ENCODE results near the gene FGFRL1. TPM values are rescaled to one million over a fixed set of nuclear protein-coding genes. Genes with fewer than 3 reads are reported as not detected.
A peak's percentile ranks its signal among the peaks of the same experiment; 100 is the strongest.

FGFRL1 gene
- 1.7 TPM for total RNA-seq
- polyA plus RNA-seq: 6.2 TPM
- long read RNA-seq, donor 1: 0 reads
- long read RNA-seq, donor 2: 0 reads
- long read RNA-seq, donor 3, partial matches to known transcripts: 0 of 1 reads
- long read RNA-seq, donor 3, other reads (novel, unspliced or antisense): 0 of 1 reads
- long read RNA-seq, donor 4: 0 reads
- long read RNA-seq, donor 5: 0 reads
- long read RNA-seq, donor 6, partial matches to known transcripts: 0 of 1 reads
- long read RNA-seq, donor 6, other reads (novel, unspliced or antisense): 0 of 1 reads
- long read RNA-seq, donor 7: 0 reads
- long read RNA-seq, donor 8: 0 reads
- long read RNA-seq, donor 9: 0 reads
- long read RNA-seq, donor 10: 0 reads

GRCh38 chr4:1011022-1011665, at the start of gene FGFRL1:
TSS of gene FGFRL1 (plus strand) at chr4:1011626. CDS start at chr4:1012486, 860 bp downstream.
- WGBS: under 1% methylated on average over 89 of the region's 89 CpGs
- Histone ChIP-seq H3K27me3 (ENCODE audit: control insufficient read depth in 2 of 2, insufficient read depth in 1 of 2, low read length in 1 of 2) (peaks cover 44 to 81% of the 10 kb centered on the region in 2 donors), H3K4me1 (ENCODE audit: control insufficient read depth in 2 of 2, insufficient read depth in 2 of 2, low read length in 2 of 2) (peaks cover 23 to 26% of the 10 kb centered on the region in 2 donors), H3K4me3 (ENCODE audit: low read length in 2 of 2) (peak within 1 kb of the TSS; percentile 24 to 77), H3K27ac (ENCODE audit: low read depth in 1 of 2, low read length in 1 of 2) (peak within 1 kb of the TSS in 1 of 2 donors; percentile 71), H3K9me3 (ENCODE audit: control insufficient read depth in 2 of 2, insufficient read depth in 1 of 2, low read length in 1 of 2) (peaks cover 2 to 3% of the 10 kb centered on the region in 2 donors), H3K36me3 (ENCODE audit: control insufficient read depth in 2 of 2, insufficient read depth in 2 of 2, low read length in 1 of 2) (no peaks in the 10 kb centered on the region)
- peak in 7 of 9 donors; percentile 61 to 87 (median 75) for DNase-seq (ENCODE audit: low read depth in 6 of 9, low spot score in 9 of 9)

- Histone ChIP-seq H3K4me1 (ENCODE audit: control insufficient read depth in 2 of 2, insufficient read depth in 2 of 2, low read length in 2 of 2) (no peaks in the 10 kb centered on the region), H3K4me3 (ENCODE audit: low read length in 2 of 2) (no peak overlapping the region), H3K27me3 (ENCODE audit: control insufficient read depth in 2 of 2, insufficient read depth in 1 of 2, low read length in 1 of 2) (peaks cover 0 to 10% of the 10 kb centered on the region in 2 donors), H3K9me3 (ENCODE audit: control insufficient read depth in 2 of 2, insufficient read depth in 1 of 2, low read length in 1 of 2) (no peaks in the 10 kb centered on the region), H3K27ac (ENCODE audit: low read depth in 1 of 2, low read length in 1 of 2) (no peak overlapping the region), H3K36me3 (ENCODE audit: control insufficient read depth in 2 of 2, insufficient read depth in 2 of 2, low read length in 1 of 2) (peaks cover 8 to 88% of the 10 kb centered on the region in 2 donors)
- DNase-seq (ENCODE audit: low read depth in 6 of 9, low spot score in 9 of 9): no peak
- 96% methylated on average over 54 of the region's 54 CpGs for WGBS
These were observed 48.9 kb upstream of the FGFRL1 start for GRCh38 chr4:962231-963208.

- Histone ChIP-seq H3K4me1 (ENCODE audit: control insufficient read depth in 2 of 2, insufficient read depth in 2 of 2, low read length in 2 of 2) (no peaks in the 10 kb centered on the region), H3K27me3 (ENCODE audit: control insufficient read depth in 2 of 2, insufficient read depth in 1 of 2, low read length in 1 of 2) (peaks cover 0 to 20% of the 10 kb centered on the region in 2 donors), H3K36me3 (ENCODE audit: control insufficient read depth in 2 of 2, insufficient read depth in 2 of 2, low read length in 1 of 2) (peaks cover 8 to 80% of the 10 kb centered on the region in 2 donors), H3K4me3 (ENCODE audit: low read length in 2 of 2) (no peak overlapping the region), H3K27ac (ENCODE audit: low read depth in 1 of 2, low read length in 1 of 2) (no peak overlapping the region), H3K9me3 (ENCODE audit: control insufficient read depth in 2 of 2, insufficient read depth in 1 of 2, low read length in 1 of 2) (no peaks in the 10 kb centered on the region)
- DNase-seq (ENCODE audit: low read depth in 6 of 9, low spot score in 9 of 9): no peak
- WGBS: 98% methylated on average over 39 of the region's 39 CpGs
These were observed 47.9 kb upstream of the FGFRL1 start for GRCh38 chr4:963276-964225.

- Histone ChIP-seq H3K4me3 (ENCODE audit: low read length in 2 of 2) (no peak overlapping the region), H3K27ac (ENCODE audit: low read depth in 1 of 2, low read length in 1 of 2) (no peak overlapping the region), H3K9me3 (ENCODE audit: control insufficient read depth in 2 of 2, insufficient read depth in 1 of 2, low read length in 1 of 2) (no peaks in the 10 kb centered on the region), H3K4me1 (ENCODE audit: control insufficient read depth in 2 of 2, insufficient read depth in 2 of 2, low read length in 2 of 2) (no peaks in the 10 kb centered on the region), H3K27me3 (ENCODE audit: control insufficient read depth in 2 of 2, insufficient read depth in 1 of 2, low read length in 1 of 2) (peaks cover 0 to 29% of the 10 kb centered on the region in 2 donors), H3K36me3 (ENCODE audit: control insufficient read depth in 2 of 2, insufficient read depth in 2 of 2, low read length in 1 of 2) (peaks cover 8 to 71% of the 10 kb centered on the region in 2 donors)
- WGBS: 98% methylated on average over 23 of the region's 23 CpGs
- no peak for DNase-seq (ENCODE audit: low read depth in 6 of 9, low spot score in 9 of 9)
These were observed 46.9 kb upstream of the FGFRL1 start for GRCh38 chr4:964346-965025.

- no peak overlapping the region for H3K4me3 ChIP-seq (ENCODE audit: low read length in 2 of 2)
- peaks cover 0 to 29% of the 10 kb centered on the region in 2 donors for H3K27me3 ChIP-seq (ENCODE audit: control insufficient read depth in 2 of 2, insufficient read depth in 1 of 2, low read length in 1 of 2)
- no peak for DNase-seq (ENCODE audit: low read depth in 6 of 9, low spot score in 9 of 9)
- WGBS: 97% methylated on average over 26 of the region's 26 CpGs
- H3K36me3 ChIP-seq (ENCODE audit: control insufficient read depth in 2 of 2, insufficient read depth in 2 of 2, low read length in 1 of 2): peaks cover 8 to 63% of the 10 kb centered on the region in 2 donors
- H3K9me3 ChIP-seq (ENCODE audit: control insufficient read depth in 2 of 2, insufficient read depth in 1 of 2, low read length in 1 of 2): no peaks in the 10 kb centered on the region
- H3K27ac ChIP-seq (ENCODE audit: low read depth in 1 of 2, low read length in 1 of 2): no peak overlapping the region
- no peaks in the 10 kb centered on the region for H3K4me1 ChIP-seq (ENCODE audit: control insufficient read depth in 2 of 2, insufficient read depth in 2 of 2, low read length in 2 of 2)
These were observed 46.2 kb upstream of the FGFRL1 start for GRCh38 chr4:965048-965765.

GRCh38 chr4:965766-966134, 45.7 kb upstream of the FGFRL1 start:
- DNase-seq (ENCODE audit: low read depth in 6 of 9, low spot score in 9 of 9): no peak
- 97% methylated on average over 21 of the region's 21 CpGs for WGBS
- peaks cover 8 to 58% of the 10 kb centered on the region in 2 donors for H3K36me3 ChIP-seq (ENCODE audit: control insufficient read depth in 2 of 2, insufficient read depth in 2 of 2, low read length in 1 of 2)
- no peak overlapping the region for H3K27ac ChIP-seq (ENCODE audit: low read depth in 1 of 2, low read length in 1 of 2)
- no peak overlapping the region for H3K4me3 ChIP-seq (ENCODE audit: low read length in 2 of 2)
- H3K4me1 ChIP-seq (ENCODE audit: control insufficient read depth in 2 of 2, insufficient read depth in 2 of 2, low read length in 2 of 2): no peaks in the 10 kb centered on the region
- no peaks in the 10 kb centered on the region for H3K9me3 ChIP-seq (ENCODE audit: control insufficient read depth in 2 of 2, insufficient read depth in 1 of 2, low read length in 1 of 2)
- H3K27me3 ChIP-seq (ENCODE audit: control insufficient read depth in 2 of 2, insufficient read depth in 1 of 2, low read length in 1 of 2): peaks cover 0 to 30% of the 10 kb centered on the region in 2 donors

- WGBS: 94% methylated on average over 48 of the region's 48 CpGs
- Histone ChIP-seq H3K36me3 (ENCODE audit: control insufficient read depth in 2 of 2, insufficient read depth in 2 of 2, low read length in 1 of 2) (peaks cover 8 to 52% of the 10 kb centered on the region in 2 donors), H3K4me3 (ENCODE audit: low read length in 2 of 2) (no peak overlapping the region), H3K4me1 (ENCODE audit: control insufficient read depth in 2 of 2, insufficient read depth in 2 of 2, low read length in 2 of 2) (peaks cover 1 to 2% of the 10 kb centered on the region in 2 donors), H3K27me3 (ENCODE audit: control insufficient read depth in 2 of 2, insufficient read depth in 1 of 2, low read length in 1 of 2) (peaks cover 0 to 37% of the 10 kb centered on the region in 2 donors), H3K9me3 (ENCODE audit: control insufficient read depth in 2 of 2, insufficient read depth in 1 of 2, low read length in 1 of 2) (no peaks in the 10 kb centered on the region), H3K27ac (ENCODE audit: low read depth in 1 of 2, low read length in 1 of 2) (no peak overlapping the region)
- no peak for DNase-seq (ENCODE audit: low read depth in 6 of 9, low spot score in 9 of 9)
These were observed 44.9 kb upstream of the FGFRL1 start for GRCh38 chr4:966266-967112.
